HG03135 (cell line): ENCODE measurements around the gene SLC19A1.

ENCODE experiments used
- ATAC-seq: cut with Tn5 transposase; IDR thresholded peaks from one replicate; pipeline ENCODE4 v1.9.1; 2021; ENCODE audit warnings: mild to moderate bottlenecking, moderate library complexity; ENCODE audit not compliant: unreplicated experiment

Gene SLC19A1

DNA sequence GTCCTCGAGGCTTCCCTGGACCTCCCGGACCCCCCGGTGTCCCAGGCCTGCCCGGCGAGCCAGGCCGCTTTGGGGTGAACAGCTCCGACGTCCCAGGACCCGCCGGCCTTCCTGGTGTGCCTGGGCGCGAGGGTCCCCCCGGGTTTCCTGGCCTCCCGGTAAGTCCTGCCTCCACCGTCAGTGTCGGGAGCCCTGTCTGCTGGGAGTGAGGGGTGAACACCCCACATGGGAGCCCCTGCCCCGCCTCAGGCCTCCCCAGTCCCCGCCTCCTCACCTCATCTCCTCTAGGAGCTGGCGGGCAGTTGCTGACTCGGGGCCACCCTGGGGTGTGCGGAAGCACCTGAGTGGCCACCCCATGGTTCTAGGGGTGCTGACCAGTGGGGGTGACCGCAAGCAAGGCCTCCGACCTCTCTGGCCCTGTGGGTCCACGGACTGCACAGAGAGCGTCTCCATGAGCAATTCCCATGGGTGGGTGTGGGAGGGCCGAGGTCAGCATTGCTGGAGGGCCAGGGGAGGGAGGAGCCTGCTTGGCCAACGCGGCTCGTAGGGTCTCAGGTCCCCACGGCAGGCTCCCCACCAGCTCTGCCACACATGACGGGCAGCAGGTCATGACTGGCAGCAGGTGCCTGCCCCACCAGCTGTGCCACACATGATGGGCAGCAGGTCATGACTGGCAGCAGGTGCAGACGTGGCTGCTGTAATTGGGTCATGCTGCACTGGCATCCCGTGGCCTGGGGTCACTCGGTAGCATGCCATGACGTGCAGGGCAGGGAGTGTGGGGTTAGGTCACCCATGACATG lies 61.3 kb downstream of the SLC19A1 start:
- ATAC-seq: no peak

DNA sequence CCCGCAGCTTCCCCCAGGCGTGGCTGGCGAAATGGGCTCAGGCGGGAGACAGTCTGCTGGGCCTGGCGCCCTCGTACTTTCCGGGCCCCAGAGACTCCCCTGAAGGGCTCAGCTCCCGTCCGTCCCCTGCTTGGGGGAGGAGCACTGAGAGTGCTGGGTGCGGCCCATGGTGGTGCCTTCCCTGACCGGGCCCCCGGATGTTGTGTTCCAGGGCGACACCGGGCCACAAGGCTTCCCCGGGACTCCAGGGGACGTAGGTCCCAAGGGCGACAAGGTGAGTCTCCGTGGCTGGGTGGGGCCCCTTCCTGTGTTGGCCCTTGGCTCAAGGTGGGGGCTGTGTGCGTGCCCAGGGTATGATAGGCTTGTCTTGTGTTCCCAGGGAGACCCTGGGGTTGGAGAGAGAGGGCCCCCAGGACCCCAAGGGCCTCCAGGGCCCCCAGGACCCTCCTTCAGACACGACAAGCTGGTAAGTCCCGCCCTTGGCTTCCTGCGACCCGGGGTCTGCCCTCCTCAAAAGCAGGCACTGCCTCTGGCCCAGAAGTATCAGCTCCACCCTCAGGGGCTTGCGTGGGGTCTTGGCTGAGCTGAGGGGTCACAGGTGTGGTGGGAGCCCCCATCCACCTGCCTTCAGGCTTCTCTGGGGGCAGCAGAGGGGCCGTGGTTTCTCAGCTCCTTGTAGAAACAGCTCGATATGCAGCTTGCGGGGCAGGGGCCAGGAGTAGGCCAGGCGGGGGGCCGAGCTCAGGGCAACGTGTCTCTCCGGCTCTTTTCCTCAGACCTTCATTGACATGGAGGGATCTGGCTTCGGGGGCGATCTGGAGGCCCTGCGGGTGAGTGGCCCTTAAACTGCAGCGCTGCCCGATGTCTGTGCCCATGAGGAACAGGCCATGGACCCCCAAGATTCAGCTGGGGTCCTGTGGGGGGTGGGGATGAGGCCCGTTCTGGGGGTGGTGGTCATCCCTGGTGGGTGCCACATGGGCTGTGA lies 62.3 kb downstream of the SLC19A1 start:
- ATAC-seq: no peak

DNA sequence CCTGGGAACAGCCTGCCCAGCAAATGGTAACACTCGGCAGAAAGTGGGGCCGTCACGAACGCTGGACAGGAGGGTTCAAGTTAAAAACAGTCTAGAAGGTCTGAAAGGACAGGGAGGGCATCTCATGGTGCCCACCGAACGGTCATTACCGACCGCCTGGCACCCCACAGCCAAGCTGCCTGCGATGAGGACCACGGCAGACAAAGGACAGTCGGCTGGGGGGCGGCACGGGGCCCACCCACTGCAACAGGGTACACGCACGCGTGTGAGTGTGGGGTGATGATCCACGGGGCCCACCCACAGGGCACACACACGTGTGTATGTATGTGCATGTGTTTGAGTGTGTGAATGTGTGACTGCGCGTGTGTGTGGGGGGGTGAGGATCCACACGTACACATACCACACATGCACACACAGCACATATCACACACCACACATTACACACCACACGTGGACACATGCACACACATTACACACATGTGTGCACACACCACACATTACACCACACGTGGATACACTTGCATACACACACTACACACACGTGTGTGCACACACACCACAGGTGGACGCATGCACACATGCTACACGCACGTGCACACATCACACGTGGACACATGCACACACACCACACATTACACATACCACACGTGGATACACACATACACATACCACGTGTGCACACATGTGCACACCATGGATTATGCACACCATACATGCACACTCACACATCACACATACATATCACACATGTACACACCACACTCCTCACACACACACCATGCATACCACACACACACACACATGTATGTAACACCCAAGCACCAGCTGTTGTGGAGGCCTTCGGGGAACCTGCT lies 63.2 kb downstream of the SLC19A1 start:
- no peak for ATAC-seq

DNA sequence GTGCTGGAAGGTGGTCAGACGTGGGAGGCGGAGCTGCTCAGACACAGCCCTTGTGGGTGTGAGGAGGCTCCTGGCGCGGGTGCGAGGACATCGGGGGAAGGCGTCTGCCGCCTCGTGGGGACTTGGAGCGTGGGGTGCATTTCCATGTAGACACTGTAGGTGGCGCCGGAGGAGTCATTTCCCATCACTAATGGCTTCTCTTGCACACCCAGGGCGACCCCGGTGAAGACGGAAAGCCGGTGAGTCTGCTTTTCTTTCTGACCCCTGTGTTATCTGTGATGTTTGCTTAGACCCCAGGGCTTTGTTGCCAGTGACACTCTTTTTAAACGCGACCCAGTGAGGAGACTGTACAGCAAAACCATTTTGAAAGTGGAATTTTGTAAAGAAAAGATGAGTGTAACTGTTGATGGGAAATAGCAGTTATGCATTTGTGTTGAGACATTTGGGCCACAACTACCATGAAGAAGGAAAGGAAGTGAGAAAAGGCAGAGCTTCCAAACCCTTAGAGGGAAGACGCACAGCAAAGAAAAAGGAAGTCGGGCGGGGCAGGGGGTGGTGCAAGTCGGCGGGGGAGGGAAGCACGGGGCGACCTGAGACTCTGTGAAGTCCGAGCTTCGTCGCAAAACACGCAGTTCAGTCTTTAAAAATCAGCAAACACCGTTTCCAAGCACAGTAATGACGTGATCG lies 64.0 kb downstream of the SLC19A1 start:
- no peak for ATAC-seq

DNA sequence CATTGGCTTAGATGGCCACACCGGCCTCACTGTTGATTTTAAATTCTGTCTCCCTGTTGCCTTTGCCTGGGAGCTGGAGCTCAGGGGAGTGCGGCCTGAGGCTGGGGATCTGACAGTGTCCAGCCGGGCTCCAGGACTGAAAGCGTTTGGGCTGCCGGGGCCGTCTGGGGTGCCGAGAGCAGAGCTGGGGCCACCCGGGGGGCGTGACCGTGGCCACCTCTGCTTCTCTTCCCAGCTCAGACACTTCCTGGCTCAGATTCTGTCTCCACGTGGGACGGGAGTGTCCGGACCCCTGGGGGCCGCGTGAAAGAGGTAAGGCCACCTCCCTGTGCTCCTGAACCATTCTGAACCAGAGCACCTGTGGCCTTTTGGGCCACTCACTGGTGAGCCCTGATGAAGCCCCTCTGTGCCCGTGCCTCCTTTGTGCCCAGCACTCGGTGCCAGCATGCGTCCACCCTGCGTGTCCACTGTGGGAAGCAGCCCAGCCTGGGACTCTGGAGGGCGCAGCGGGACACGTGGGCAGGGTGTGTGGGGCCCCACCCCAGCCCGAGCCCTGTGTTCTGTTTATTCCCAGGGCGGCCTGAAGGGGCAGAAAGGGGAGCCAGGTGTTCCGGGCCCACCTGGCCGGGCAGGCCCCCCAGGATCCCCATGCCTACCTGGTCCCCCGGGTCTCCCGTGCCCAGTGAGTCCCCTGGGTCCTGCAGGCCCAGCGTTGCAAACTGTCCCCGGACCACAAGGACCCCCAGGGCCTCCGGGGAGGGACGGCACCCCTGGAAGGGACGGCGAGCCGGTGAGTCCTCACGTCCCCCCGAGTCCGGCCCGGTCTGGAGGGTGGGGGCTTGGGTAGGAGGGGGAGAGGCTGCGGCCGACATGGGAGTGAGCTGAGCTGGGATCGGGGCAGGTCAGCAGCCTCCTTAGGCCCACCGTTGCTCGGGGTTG lies 64.8 kb downstream of the SLC19A1 start:
- no peak for ATAC-seq

DNA sequence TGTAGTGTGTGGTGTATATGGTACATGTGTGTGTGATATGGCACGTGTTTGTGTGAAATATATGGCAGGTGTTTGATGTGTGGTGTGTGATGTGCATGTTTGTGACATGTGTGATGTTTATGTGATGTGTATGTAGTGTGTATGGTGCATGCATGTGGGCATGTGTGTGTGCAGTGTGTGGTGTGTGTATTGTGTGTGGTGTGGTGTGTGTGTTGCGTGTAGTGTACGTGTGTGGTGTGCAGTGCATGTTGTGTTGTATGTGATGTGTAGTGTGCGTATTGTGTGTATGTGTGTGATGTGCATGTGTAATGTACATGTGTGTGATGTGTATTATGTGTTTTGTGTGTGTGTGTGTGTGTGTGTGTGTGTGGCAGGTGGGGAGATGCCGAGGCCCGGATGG lies 65.7 kb downstream of the SLC19A1 start:
- no peak for ATAC-seq

DNA sequence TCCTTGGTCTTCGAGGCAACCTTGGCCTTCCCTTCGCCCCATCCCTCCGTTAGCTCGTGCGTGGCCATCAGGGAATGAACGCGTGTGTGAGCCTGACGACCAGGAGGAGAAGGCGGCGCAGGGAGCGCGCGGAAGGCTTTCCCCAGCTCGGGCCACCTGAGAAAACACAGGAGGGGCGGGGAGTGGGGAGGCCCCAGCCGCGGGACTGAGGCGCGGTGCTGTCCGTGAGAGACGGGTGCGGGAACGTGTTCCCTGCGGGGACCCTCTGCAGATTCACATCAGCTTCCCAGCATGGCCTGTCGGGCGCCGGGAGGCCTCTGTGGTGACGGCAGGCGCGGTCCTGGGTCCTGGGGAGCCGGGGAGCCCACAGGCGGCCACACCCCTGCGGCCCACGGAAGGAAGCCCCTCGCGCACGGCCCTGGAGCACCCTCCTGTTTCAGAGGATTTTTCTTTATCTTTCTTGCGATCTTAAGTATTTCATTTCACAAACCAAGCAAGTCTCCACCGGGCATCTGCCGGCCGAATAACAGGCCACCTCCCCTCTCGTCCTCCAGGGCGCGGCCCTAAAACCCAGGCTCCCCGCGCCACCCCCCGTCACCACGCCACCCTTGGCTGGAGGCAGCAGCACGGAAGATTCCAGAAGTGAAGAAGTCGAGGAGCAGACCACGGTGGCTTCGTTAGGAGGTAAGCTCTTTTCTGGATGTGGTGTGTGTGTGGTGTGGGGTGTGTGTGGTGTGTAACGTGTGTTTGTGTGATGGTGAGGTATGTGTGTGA lies 66.3 kb downstream of the SLC19A1 start:
- ATAC-seq: no peak

DNA sequence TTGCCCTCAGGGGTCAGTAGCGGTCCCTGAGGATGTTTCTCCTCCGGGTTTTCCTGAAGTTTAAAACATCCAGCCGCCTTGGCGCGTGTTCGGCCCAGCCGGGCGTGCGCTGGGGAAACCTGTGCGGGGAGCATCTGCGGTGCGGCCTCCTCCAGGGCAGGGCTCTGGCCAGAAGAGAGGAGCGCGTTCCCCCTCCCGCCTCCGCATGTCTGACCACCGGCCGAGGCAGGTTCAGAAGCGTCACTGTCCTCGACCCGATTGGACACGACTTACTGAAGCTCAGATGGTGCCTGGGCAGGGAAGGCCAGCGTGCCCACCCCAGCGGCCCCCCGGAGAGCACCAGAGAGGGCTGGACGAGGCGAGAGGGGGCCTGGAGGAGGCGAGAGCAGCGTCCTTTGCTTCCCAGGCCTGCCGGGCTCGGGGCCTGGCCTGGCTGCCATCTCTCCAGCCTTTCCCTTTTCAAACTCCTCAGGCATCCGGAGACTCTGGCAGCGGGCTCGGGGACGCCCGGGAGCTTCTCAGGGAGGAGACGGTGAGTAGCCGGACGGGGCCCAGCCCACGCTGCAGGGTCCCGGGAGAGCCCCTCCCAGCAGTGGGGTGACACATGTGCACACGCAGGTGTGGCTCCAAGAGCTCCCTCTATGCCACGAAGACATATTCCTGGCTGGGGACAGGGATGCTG lies 67.1 kb downstream of the SLC19A1 start:
- no peak for ATAC-seq

DNA sequence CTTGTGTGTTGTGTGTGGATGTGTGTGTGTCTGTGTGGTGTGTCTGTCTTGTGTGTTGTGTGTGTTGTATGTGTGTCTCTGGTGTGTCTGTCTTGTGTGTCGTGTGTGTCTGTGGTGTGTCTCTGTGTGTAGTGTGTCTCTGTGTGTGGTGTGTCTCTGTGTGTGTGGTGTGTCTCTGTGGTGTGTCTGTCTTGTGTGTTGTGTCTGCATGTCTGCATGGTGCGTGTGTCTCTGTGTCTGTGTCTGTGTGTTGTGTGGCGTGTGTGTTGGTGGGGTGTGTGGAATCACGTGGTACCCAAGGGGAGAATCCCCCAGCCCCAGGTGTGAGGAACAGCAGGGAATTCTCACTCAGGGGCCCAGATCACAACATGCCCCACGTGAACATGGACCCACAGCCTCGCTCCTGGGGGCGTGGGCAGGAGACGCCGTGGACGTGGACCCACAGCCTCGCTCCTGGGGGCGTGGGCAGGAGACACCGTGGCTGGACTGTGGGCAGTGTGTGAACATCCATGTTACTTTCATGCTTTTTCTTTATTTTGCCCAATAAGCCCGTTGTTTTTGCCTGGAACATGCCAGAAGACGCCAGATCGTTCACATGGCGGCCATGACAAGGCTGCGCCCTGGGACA lies 67.8 kb downstream of the SLC19A1 start:
- no peak for ATAC-seq

DNA sequence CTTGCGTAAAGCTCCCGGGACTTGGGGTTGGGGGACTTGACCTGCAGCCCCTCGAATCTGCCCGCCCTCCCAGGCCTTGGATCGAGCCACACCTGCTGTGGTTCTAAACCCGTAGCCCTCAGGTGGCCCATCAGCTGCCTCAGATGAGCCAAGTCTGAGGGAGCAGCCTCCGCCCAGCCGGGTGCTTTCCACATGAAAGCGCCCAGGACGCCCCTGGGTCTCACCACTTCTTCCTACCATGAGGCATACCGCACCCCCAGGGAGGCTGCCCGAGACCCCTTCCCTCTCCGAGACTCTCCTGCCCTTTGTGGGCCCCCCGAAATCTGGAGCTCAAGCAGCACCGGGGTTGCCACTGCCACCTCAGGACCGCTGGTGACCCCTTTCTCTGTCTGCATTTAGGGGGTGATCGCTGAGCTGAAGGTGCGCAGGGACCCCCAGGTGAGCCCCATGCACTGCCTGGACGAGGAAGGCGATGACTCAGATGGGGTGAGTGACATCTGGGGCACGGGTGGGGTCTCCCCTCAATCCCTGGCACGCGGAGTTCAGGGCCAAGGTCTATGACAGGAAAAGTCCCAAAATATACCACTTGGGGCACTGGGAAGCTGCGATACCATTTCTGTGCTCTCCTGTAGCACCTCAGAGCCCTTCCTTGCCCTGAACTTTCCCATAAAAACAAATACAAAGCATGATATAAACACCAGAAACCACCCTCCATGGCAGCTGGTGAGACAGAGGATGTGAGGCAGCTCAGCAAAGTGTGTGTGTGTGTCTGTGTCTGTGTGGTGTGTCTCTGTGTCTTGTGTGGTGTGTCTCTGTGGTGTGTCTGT lies 68.5 kb downstream of the SLC19A1 start:
- no peak for ATAC-seq

DNA sequence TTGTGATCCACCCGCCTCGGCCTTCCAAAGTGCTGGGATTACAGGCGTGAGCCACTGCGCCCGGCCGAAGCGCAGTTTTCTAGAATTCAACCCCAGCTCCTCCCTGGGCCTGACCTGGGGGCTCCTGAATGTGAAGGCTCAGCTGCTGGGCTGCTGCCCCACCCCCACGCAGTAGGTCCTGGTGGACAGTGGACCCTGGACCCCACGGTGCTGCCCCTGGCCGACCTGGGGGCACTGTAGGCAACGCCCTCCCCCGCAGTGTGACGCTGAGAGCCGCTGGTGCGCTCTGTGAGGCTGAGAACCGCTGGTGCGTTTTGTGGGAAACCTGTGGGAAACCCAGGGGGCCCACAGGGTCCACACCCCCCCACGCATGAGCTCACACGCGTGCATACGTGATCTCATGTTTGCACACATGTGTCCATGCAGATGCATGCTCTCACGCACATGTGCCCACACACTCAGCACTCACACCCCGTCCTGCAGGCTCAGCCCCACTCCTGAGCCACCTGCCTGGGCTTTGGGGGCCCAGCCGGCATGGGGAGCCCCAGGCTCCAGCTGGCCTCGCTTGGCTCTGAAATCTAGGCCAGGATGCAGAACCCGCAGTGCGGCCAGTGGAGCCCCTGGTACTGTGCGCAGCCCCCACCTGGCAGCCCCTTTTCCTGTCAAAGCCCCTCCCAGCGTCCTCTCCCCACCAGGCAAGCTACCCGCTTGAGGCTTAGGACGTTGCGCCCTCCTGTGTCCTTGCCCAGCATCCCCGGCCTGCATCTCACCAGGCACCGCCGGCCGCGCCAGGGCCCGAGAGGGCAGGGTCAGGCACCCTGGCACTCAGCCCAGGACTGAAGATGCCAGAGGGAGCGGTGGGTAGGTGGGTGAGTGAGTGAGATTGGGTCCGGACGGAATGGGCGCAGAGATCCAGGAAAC lies 69.5 kb downstream of the SLC19A1 start:
- no peak for ATAC-seq

DNA sequence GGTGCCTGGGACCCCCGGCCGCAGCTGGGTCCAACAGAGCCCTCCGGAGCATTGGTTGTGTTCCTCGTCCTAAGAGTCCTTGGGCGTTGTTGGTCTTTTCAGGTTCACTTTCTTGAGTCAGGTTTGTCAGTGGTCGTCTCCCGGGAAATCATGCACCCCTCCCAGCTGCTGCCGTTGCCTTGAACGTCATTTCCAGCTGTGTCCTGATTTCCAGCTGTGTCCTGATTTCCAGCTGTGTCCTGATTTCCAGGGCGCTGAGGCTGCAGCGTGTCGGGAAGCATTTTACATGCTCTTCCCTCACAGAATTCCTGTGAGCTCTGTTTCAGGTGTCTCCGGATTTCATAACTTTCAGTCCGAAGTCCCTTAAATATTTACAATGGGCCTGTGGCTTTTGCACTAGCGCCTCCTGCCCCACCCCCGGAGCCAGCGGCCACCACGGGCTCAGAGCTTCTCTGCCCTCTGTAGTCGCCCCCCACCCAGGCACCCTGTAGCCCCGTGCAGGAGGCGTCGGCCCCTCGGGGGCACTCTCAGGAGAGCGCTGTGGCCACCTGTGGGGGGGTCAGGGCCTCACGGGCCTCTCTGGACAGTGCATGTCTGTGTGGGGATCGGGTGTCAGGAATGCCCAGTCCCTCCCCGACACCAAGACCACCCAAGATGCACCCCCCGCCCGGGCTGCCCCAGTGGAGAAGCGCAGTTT lies 70.6 kb downstream of the SLC19A1 start:
- no peak for ATAC-seq

DNA sequence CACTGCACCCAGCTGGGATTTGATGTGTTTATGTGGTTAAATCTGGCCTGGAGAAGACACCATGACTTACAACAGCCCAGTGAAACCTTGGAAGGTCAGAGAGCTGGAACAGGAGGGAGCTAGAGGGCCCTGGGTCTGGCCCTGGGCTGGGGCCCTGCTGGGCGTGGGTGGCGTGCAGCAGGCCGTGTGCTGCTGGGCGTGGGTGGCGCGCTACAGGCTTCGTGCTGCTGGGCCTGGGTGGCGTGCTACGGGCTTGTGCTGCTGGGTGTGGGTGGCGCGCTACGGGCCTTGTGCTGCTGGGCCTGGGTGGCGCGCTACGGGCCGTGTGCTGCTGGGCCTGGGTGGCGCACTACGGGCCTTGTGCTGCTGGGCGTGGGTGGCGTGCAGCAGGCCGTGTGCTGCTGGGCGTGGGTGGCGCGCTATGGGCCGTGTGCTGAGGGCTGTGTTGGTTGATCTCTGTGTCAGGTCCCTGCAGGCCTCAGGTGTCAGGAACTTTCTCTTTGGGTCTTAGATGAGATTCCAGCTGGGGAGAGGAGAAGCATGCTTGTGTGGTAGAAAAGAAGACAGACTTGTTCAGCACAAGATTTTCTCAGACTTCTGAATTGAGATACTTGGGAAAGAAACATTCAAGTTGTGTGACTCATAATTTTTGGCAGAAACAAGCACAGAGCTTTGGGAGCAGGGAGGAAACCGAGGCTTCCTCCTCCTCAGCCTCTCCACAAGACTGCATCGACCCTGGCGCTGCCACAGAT lies 71.3 kb downstream of the SLC19A1 start:
- no peak for ATAC-seq

DNA sequence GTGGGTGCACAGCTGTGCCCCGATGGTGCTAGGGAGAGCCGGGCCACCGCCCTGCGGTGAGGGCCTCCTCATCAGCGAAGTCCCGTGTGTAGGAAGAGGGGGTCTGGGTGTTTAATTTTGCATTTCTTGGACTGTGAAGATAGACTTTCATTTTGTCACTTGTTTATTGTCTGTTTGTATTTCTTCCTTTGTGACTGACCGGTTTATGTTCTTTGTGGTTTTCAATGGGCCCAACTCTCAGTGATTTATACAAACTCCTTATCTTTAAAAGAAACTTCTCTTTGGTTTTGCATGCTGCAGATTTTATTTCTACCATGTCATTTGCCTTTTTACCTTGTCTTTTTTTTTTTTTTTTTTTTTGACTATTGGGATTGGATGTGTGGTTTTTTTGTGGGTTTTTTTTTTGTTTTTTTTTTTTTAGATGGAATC lies 72.1 kb downstream of the SLC19A1 start:
- ATAC-seq: no peak
